ENCODE measurements around the gene TNFSF10.

Gene TNFSF10

DNA sequence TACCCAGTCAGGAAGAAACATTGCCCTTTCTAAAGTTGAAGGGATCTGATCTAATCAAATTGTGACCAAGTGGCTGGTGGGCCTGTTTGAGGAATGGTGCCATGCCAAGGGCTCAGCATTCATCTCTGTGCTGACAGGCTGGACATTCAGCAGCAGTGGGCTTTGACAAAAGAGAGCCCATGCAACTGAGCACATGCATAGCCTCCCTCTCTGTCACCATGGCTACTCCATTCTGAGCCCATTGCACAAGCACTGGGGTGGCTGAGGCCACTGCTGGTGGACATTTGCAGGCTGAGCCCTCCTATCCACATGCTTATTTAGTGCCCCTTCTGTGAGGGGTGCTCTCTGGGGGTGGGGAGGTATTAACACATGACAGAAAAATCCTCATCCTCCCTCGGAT lies 28.6 kb upstream of the TNFSF10 start:
- DNase-seq (ENCODE audit: extremely low read depth, low read depth), result no peak
- TF ChIP-seq, protein P1, sequence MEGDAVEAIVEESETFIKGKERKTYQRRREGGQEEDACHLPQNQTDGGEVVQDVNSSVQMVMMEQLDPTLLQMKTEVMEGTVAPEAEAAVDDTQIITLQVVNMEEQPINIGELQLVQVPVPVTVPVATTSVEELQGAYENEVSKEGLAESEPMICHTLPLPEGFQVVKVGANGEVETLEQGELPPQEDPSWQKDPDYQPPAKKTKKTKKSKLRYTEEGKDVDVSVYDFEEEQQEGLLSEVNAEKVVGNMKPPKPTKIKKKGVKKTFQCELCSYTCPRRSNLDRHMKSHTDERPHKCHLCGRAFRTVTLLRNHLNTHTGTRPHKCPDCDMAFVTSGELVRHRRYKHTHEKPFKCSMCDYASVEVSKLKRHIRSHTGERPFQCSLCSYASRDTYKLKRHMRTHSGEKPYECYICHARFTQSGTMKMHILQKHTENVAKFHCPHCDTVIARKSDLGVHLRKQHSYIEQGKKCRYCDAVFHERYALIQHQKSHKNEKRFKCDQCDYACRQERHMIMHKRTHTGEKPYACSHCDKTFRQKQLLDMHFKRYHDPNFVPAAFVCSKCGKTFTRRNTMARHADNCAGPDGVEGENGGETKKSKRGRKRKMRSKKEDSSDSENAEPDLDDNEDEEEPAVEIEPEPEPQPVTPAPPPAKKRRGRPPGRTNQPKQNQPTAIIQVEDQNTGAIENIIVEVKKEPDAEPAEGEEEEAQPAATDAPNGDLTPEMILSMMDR (IDR thresholded peaks at IDR 0.05; ENCODE audit: low read depth, low read length), result no peak

DNA sequence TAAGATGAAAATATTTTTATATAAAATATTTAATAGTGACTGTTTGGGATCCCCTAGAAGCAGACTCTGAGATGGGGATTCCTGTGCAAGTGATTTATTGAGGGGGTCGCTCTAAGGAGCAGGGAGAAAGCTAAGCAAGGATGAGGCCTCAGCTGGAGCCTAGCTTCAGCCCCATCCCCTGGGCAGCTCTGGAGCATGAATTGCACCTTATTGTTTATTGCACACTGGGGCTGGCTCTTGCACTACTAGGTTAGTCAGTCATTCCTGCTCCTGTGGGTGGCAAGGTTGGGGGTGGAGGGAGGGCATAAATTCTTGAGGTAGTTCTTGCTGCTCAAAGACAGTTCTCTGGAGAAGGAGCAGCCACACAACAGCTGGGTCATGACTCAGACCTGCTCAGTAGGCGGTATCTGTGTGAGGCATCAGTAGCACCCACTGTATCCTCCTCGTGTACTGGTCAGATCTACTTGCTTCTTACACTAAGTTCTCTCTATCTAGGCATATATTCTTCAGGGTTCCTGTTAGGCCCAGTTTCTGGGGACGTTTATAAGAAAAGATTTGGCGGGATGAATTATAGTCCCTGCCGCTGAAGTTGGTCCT lies 27.2 kb upstream of the TNFSF10 start:
- peak; percentile 32 for DNase-seq (ENCODE audit: extremely low read depth, low read depth)
- TF ChIP-seq, protein P1 (IDR thresholded peaks at IDR 0.05; ENCODE audit: low read depth, low read length), result no peak

DNA sequence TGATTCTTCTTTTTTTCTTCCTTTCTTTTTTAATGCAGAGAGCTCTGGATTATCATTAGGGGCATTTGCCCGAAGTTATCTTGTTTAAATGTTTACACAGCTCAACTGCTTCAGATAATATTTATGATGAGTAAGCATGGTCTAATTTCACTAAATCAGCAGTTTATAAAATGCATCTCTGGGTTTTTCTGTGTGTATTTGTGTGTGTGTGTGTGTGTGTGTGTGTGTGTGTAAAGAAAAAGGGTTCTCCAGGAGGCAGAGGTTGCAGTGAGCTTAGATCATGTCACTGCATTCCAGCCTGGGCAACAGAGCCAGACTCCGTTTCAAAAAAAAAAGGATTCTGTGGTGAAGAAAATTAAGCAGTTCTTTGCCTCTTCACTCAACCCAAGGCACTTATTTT lies 25.9 kb upstream of the TNFSF10 start:
- DNase-seq (ENCODE audit: extremely low read depth, low read depth), result no peak
- TF ChIP-seq, protein P1 (IDR thresholded peaks at IDR 0.05; ENCODE audit: low read depth, low read length), result no peak

DNA sequence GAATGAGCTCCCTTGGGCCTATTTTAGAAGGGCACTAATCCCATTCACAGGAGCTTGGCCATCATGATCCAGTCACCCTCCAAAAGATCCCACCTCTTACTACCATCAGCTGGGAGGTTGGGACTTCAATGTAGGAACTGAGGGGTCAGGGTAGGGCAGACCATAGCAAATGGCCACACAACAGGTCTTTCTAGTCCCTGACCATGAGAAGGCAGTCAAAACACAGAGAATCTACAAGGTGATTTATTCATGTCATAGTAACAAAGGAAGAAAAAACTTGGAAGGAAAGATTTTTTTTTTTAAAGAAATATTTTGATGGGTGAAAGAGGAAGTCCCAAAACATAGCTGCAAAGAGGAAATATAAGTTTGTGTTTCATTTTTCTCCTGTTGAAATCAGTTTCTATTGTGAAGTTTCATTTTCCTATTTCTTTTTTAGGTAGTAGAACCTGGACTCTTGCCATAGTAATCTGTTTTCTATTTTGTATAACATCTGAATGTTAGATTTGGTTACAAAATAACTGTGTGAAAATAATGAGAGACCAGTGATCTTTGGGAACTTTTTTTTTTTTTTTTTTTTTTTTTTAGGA lies 23.5 kb upstream of the TNFSF10 start:
- DNase-seq (ENCODE audit: extremely low read depth, low read depth), result no peak
- TF ChIP-seq, protein P1 (IDR thresholded peaks at IDR 0.05; ENCODE audit: low read depth, low read length), result no peak

DNA sequence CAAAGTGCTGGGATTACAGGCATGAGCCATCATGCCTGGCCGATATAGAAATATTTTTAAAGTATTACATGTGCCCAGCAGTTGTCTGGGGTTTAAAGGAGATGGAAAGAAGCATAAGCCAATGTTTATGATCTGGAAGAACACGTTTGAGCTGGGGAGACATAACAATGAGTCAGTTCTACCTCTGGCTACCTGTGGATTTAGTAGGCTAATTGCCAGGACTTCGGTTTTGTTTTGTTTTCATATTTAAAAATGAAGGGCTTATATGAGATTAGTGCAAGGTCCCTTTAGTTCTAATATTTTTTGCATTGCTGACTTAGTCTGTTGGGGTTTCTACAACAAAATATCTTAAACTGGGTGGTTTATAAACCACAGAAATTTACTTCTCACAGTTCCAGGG lies 22.9 kb upstream of the TNFSF10 start:
- TF ChIP-seq, protein P1 (IDR thresholded peaks at IDR 0.05; ENCODE audit: low read depth, low read length), result no peak
- DNase-seq (ENCODE audit: extremely low read depth, low read depth), result no peak

DNA sequence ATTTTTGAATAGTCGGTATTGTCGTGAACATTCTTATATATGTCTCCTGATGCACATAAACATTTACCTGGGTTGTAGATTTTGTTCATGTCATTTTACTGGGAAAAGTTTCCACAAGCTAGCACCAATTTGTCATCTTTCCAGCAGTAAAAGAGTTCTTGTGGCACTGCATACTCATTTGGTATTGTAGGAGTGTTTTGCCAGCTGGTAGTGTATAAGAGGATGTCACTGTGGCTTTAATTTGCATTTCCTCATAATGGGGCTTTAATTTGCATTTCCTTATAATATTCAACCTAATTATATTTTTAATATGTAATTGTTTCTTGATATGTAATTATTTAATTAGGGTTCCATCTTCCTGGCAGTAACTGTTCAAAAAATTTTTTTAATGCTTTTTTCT lies 21.2 kb upstream of the TNFSF10 start:
- DNase-seq (ENCODE audit: extremely low read depth, low read depth), result no peak
- TF ChIP-seq, protein P1 (IDR thresholded peaks at IDR 0.05; ENCODE audit: low read depth, low read length), result no peak

DNA sequence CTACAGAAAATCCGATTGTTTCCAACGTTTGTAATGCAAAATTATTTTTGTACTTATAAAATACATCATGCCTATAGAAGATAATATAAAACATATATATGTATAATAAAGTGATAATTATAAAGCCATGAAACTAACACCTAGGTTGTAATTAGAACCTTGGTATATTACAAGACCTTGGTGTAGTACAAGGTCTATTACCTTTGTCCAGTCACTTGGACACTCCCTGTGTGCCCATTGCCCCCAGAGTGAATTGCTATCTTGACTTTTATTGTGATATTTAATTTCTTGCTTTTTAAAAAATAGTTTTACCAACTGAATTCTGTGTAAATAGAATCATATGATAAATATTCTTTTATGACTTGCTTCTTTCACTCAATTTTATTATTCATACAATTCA lies 20.7 kb upstream of the TNFSF10 start:
- DNase-seq (ENCODE audit: extremely low read depth, low read depth), result no peak
- TF ChIP-seq, protein P1 (IDR thresholded peaks at IDR 0.05; ENCODE audit: low read depth, low read length), result no peak
